ENCODE data around the gene NPBWR2.

GRCh38 chr20:64078934-64079272, 28.5 kb downstream of the NPBWR2 start:
- TF ChIP-seq CTCF (IDR thresholded peaks at IDR 0.05) (no peak), POLR2A (IDR thresholded peaks at IDR 0.05) (no peak), EP300 (IDR thresholded peaks at IDR 0.05) (no peak)
